GM21576 (cell line): ENCODE results near the gene GYG1.
"Not testable (repeated sequence)": the region's sequence is repeated elsewhere in the genome, so short reads cannot be mapped to it uniquely, and the experiment has no call there.

Experiments used
- ATAC-seq: cut with Tn5 transposase; IDR thresholded peaks from one replicate; pipeline ENCODE4 v1.9.1; 2021; ENCODE audit warnings: mild to moderate bottlenecking, moderate library complexity; ENCODE audit not compliant: unreplicated experiment

The GYG1 gene

GRCh38 chr3:148981273-148981672, 10.1 kb upstream of the GYG1 start:
- ATAC-seq: no peak

- ATAC-seq: not testable (repeated sequence)
These were observed 3.8 kb upstream of the GYG1 start for GRCh38 chr3:148987551-148987950.

GRCh38 chr3:148990236-148990635, 1.1 kb upstream of the GYG1 start:
- peak; percentile 26 for ATAC-seq

GRCh38 chr3:148992027-148992634, 791 bp downstream of the GYG1 start:
- ATAC-seq: peak; percentile 25

- ATAC-seq: no peak
These were observed 1.4 kb downstream of the GYG1 start for GRCh38 chr3:148992635-148993255.

- no peak for ATAC-seq
These were observed 6.3 kb downstream of the GYG1 start for GRCh38 chr3:148997623-148998022.

- no peak for ATAC-seq
These were observed 7.0 kb downstream of the GYG1 start for GRCh38 chr3:148998297-148998696.

GRCh38 chr3:148998715-148999423, 7.5 kb downstream of the GYG1 start:
- peak; percentile 37 for ATAC-seq

GRCh38 chr3:148999806-149000205, 8.5 kb downstream of the GYG1 start:
- peak; percentile 39 for ATAC-seq

GRCh38 chr3:149000206-149000745, 8.9 kb downstream of the GYG1 start:
- ATAC-seq: no peak

- ATAC-seq: no peak
These were observed 10.4 kb downstream of the GYG1 start for GRCh38 chr3:149001727-149002126.

GRCh38 chr3:149003653-149004305, 12.4 kb downstream of the GYG1 start:
- peak; percentile 80 for ATAC-seq

GRCh38 chr3:149004622-149005021, 13.3 kb downstream of the GYG1 start:
- ATAC-seq: no peak

GRCh38 chr3:149005416-149005815, 14.1 kb downstream of the GYG1 start:
- no peak for ATAC-seq

GRCh38 chr3:149007567-149008257, 16.4 kb downstream of the GYG1 start:
- ATAC-seq: no peak

- peak; percentile 84 for ATAC-seq
These were observed 18.4 kb downstream of the GYG1 start for GRCh38 chr3:149009732-149010131.

GRCh38 chr3:149010504-149010951, 19.2 kb downstream of the GYG1 start:
- ATAC-seq: no peak

GRCh38 chr3:149010966-149011365, 19.6 kb downstream of the GYG1 start:
- no peak for ATAC-seq

- ATAC-seq: no peak
These were observed 20.3 kb downstream of the GYG1 start for GRCh38 chr3:149011676-149012075.

- no peak for ATAC-seq
These were observed 22.4 kb downstream of the GYG1 start for GRCh38 chr3:149013726-149014125.

- no peak for ATAC-seq
These were observed 24.1 kb downstream of the GYG1 start for GRCh38 chr3:149015393-149015792.
